OCI-LY3 (cell line): ENCODE data around the gene CRISP3.

Source experiments
- CTCF ChIP-seq: fragments of 200-600, 300-600 bp; sonication (generic); IDR thresholded peaks from 2 replicates; pipeline ENCODE4 v1.5.1; 2014; ENCODE audit warnings: antibody characterized with exemption, low read length, low read depth
- EZH2phosphoT487 ChIP-seq: fragments of 200-600 bp; shearing (Covaris generic); IDR thresholded peaks from 2 replicates; pipeline ENCODE4 v1.6.1; 2018; ENCODE audit warnings: antibody characterized with exemption, mixed run types, low read depth

GRCh38 chr6:49772285-49772684 lies 28.1 kb upstream of the CRISP3 start:
- TF ChIP-seq CTCF (no peak), EZH2phosphoT487 (no peak)
